WTC11 (cell line): ENCODE results near the gene MAP7.

Experiments
- AFF4 ChIP-seq: sonication (generic); formaldehyde crosslinking; IDR thresholded peaks from 2 replicates; pipeline ENCODE4 v1.8.1; 2023; ENCODE audit warnings: mild to moderate bottlenecking, missing genetic modification reagents, borderline replicate concordance
- ATF2 ChIP-seq: sonication (generic); formaldehyde crosslinking; IDR thresholded peaks from 2 replicates; pipeline ENCODE4 v1.8.1; 2022; ENCODE audit warnings: low read depth, missing genetic modification reagents, borderline replicate concordance
- CTCF ChIP-seq: fragments of 200-600 bp; IDR thresholded peaks from 2 replicates; pipeline ENCODE4 v1.8.0; 2022; ENCODE audit warnings: antibody characterized with exemption
- MAX ChIP-seq: sonication (generic); formaldehyde crosslinking; IDR thresholded peaks from 2 replicates; pipeline ENCODE4 v1.8.0; 2022; ENCODE audit warnings: mild to moderate bottlenecking, missing genetic modification reagents
- NR3C1 ChIP-seq: sonication (generic); formaldehyde crosslinking; conservative IDR thresholded peaks from 2 replicates; pipeline ENCODE4 v1.8.1; 2023; ENCODE audit warnings: low read depth, mild to moderate bottlenecking, missing genetic modification reagents
- SMAD3 ChIP-seq: sonication (generic); formaldehyde crosslinking; IDR thresholded peaks from 2 replicates; pipeline ENCODE4 v1.8.0; 2022; ENCODE audit warnings: missing genetic modification reagents, mild to moderate bottlenecking, borderline replicate concordance
- ZSCAN18 ChIP-seq: fragments of 250-450 bp; sonication (Bioruptor Pico); IDR thresholded peaks from 2 replicates; pipeline ENCODE4 v2.1.2; 2022; ENCODE audit warnings: mild to moderate bottlenecking, moderate library complexity

- TF ChIP-seq CTCF = no peak
- TF ChIP-seq ZSCAN18 = no peak
- TF ChIP-seq MAX (CRISPR knock-in tag) = no peak
- TF ChIP-seq NR3C1 (CRISPR knock-in tag) = no peak
- no peak for TF ChIP-seq AFF4 (CRISPR knock-in tag)
- TF ChIP-seq ATF2 (CRISPR knock-in tag) = no peak
- no peak for TF ChIP-seq SMAD3 (CRISPR knock-in tag)
Observed at GRCh38 chr6:136522636-136523035, 27.6 kb downstream of the MAP7 start.
